HG03159 (cell line): Measurements from ENCODE around the gene NAV2.
"Not testable (repeated sequence)": the region's sequence is repeated elsewhere in the genome, so short reads cannot be mapped to it uniquely, and the experiment has no call there.

Source experiments
- ATAC-seq: cut with Tn5 transposase; IDR thresholded peaks from one replicate; pipeline ENCODE4 v1.9.1; 2021; ENCODE audit warnings: mild to moderate bottlenecking, moderate library complexity; ENCODE audit not compliant: unreplicated experiment

The NAV2 gene

DNA sequence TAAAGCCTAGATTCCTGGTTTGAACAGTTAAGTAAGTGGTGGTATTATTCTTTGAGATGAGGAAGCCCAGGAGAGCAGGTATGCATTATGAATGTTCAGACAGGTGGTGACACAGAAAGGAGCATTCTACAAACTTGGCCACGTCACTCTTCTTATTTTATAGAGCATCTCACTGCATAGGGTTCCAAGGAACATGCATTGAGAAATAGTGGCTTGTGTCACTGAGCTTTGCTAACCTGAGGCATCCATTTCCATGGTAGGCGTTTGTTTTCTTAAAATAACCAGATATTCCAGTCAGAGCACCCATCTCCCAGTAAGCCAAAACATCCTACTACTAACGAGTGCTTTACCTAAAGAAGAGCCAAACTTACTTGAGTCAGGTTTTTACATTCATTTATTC lies 169.7 kb downstream of the NAV2 start:
- ATAC-seq, result no peak

DNA sequence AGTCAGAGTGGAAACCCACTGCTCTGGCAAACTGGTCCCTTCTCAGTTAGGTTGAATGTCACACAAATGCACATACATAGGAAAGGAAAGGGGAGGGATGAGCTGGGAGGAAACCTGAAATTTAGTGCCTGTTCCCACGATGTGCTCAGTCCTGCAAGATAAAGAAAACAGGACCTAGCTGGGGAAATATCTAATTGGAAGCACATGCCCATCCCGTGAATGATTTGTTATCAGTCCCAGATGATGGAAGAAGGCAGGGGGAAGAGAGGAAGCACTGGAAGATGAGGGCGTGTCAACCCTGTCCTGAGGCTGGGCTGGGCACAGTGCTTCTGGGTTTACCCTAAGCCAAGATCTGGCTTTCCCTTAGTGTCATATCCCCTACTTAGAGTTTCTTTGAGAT lies 173.9 kb downstream of the NAV2 start:
- ATAC-seq, result no peak

DNA sequence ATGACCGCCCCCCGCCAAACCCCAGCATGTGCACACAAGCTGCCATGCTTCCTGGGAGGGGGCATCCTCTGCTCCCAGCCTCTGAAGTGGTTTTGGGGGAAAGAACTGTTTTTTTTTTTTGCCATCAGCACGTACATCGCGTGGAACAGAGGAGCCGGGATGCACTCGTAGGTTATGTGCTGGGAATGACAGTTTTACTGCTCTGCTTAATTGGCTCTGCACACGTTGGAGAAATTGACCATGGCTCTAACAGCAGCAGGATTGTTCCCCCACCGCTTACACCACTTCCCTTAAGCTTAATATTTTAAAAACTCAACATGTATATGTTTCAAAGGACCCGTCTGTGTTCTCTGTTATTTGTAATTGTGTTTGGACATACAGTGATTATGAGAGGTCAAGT lies 175.2 kb downstream of the NAV2 start:
- no peak for ATAC-seq

DNA sequence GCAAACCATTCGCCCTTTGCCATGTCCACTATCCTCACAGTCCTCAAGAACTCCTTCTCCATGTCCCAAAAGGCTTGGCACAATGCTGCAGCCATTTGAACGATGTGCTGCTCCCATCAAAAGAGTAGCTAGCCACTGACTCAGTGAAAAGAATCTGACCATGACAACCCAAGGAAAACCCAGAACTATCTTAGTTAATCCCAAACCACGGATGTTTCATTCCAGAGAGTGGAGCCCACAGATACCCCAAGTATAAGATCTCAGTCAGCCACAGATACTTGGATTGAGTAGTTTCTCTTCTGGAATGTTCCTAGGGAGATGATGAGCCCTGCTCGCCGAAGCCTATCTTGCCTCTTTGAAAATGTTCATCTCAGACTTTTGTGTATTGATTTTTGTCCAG lies 176.9 kb downstream of the NAV2 start:
- no peak for ATAC-seq

DNA sequence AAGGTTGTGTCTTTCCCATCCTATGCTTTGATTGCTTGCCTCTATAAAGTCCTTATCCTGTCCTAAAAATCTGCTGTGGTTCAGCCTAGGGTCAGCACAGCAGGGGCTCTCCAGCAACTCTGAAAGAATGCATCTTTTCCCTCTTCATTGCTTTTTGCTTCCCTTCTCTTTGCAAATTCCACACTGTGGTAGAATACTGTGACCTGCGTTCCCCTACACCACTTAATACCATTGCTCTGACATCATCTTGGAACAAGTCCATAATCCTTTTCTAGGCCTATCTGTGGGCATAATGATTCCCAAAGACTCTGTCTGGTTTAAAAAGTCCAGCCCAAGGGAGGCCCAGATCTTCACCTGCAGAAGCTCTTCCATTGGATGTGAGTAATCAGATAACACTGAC lies 177.7 kb downstream of the NAV2 start:
- no peak for ATAC-seq

DNA sequence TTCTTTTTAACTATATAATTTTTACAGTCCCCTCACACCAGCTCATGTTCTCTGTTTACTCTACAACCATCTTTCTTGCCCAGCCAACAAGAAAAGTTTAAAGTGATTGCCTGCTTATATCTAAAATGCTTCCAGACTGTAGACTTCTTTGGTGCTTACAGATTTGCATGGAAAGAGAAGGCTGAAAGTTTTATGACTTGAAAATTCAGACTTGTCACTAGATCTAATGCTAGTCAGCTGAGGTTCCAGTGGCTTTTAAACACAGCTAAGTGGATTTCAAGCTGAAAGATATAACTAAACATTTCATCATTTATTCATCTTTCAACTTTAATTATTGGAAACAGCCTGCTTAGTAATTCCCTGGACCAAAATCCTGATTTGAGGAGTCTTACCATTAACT lies 178.4 kb downstream of the NAV2 start:
- ATAC-seq, result no peak

DNA sequence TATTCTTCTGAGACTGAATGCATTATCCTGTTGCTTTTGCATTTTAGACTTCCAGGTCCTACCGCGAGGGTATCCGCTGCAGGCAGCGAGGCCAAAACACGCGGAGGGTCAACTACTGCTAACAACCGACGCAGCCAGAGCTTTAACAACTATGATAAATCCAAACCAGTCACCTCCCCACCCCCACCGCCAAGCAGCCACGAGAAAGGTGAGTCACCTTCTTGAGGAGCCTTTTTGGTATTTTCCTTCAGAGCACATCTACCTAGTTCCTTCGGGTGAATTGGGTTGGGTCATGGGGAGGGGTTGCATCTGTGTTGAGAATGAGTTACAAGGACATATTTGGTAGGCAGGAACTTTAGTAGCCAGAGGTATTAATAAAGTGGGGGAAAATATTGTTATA lies 179.8 kb downstream of the NAV2 start:
- ATAC-seq, result no peak

DNA sequence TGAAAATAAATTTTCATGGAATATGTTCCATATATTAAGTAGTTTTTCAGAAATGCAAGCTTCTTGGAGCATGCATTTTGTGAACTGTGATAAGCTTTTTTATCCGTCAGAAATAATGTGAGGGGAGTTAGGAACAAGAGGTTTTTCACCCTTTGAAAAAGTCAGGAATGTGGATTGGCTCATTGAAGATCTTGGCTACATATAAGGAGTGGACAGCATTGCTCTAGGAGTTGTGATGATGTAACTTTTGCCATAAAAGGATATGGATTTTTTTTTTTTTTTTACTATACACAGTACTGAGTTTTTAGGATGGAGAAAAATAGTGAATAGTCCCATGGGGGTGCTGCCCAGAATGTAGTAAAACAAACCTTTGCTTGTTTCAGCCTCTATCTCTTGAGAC lies 180.2 kb downstream of the NAV2 start:
- no peak for ATAC-seq

DNA sequence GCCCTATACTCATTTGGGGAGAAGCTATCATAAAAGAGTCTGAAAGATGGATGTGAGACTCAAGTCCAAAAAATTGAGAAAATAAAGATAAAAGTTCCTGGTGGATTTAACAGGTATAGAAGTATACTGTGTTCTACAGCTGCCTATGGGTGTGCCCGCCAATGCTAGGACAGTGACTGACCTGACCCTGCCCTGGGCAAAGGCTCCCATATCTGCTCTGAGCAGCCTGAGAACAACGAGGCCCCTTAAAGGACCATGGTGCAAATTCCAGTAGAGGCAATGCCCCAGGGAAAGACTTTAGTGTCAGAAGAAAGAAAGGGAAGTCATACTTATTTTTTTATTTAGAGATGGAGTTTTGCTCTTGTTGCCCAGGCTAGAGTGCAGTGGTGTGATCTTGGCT lies 181.8 kb downstream of the NAV2 start:
- no peak for ATAC-seq

DNA sequence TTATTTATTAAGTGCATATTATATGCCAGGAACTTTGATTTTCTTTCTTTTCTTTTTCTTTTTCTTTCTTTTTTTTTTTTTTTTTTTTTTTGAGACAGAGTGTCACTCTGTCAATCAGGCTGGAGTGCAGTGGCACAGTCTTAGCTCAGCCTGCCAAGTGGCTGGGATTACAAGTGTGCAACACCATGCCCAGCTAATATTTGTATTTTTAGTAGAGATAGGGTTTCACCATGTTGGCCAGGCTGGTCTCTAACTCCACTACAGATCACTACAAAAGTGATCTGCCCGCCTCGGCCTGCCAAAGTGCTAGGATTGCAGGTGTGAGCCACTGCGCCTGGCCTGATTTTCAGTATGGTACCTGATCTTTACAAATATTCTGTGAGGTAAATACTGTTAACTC lies 182.4 kb downstream of the NAV2 start:
- not testable (repeated sequence) for ATAC-seq

DNA sequence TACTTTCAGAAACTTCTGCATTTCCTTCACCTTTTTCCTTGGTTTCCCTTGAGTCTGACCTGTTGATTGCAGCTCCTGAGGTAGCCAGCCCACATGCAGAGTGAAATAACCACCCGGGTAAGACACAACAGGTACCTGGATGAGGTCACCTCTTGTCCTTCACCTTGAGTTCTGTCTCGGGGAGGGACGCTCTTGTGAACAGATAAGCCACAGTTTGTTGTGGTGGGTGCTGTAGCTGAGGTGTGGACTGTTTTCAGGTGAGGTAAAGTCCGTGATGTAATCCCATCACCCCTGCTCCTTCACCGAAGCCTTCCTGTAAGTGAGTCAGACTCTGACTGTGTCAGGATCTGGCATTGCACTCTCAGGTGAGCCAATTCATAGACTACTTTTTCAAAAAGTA lies 183.1 kb downstream of the NAV2 start:
- ATAC-seq, result no peak

DNA sequence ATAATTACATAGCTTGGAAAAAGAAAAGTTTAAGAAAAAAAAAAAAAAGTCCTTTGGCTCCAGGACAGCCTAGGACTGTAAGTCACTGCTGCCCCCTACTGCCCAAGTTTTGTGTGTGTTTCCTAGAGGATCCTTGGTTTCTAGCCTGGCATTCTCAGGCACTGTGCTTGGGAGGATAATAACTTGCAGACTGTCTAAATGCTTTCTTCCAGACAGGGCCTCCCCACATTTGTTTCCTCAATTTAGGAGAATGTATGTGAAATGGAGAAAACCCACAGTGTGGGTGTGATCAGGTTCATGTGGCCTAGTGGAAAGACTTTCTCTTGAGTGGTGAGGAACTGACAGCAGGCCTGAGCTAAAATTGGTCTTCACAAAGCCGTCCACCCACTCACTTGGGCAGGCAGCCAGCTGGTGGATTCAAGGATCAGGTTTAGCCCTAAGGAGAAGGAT lies 191.0 kb downstream of the NAV2 start:
- peak; percentile 64 for ATAC-seq

DNA sequence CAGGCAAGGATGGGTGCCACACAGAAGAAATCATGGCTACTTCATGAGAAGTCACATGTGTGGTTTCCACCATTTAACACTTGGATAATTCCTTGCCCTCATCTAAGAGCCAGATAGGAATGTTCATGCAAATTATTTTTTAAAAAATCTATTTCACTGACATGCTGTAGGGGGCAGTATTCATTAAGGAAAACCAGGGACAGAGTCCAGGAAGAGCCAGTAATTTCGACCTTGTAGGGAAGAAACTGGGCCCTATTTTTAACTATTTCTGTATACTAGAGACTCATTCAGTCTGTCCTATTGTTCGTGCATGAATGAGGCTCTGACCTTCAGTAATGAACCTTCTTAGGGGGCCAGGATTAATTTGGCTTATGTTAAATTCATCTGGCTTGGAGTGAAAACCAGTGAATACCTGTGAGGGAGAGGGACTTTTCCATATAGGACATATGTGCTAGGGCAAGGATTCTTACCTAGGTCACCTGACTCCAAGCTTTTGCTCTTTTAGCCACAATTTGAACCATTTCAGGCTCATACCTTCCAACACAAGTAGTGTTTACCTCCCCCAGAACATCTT lies 192.7 kb downstream of the NAV2 start:
- ATAC-seq, result no peak

DNA sequence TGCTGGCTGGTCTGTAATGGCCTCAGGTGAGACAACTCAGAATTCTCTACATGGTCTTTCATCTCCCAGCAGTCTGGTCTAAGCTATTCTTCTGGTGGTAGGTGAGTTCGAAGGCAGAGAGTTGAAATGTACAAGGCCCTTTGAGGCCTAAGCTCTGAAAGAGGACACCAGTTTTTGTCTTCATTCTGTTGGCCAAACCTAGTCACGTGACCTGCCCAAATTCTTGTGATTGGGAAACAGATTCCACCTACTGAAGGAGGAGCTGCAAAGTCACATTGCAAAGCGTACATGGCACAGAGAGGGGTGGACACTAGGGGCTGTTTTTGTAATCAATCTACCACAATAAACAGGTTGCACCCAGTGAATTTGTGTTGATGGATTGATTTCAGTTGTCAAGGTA lies 193.5 kb downstream of the NAV2 start:
- no peak for ATAC-seq

DNA sequence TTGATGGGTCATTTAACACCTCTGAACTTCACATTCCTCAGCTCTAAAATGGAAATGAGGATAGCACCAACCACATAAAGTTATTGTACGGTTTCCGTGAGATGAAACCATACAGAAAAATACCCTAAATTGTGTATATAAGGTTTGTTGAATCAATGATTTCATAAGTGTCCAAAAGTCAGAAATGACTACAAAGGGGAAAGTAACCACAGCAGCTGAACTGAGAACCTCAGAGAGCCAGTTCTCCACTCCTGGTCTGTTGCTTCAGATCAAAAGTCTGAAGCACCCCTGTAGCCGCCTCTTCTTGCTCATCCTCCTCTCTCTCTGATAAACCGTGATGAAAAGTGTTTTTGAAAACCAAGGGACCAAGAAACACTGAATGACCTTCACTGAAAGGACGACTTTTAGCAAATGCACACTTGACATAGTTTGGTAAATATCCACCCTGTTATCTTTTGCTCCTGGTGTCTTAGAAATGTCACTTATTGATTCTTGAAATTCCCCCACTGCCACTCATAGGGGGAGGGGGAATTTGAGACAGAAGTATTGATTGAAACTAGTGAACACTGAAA lies 194.5 kb downstream of the NAV2 start:
- ATAC-seq, result no peak

DNA sequence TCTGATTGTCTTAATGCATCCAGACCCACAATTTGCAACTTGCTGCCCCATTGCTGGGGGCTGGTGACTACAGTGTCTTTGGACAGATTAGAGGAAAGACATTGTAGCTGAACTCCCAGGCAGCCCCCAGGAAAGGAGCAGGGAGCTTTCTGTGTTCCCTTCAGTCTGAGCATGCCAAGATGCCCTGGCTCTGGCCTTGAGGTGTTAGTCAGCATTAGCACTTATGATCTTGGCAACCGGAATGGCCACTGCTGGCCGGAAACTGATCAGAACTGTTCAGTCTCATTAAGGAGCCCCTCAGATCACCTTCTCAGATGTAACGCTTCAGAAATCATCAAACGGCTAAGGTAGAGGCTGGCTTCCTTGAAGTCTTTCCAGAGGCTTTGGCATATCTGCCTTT lies 195.2 kb downstream of the NAV2 start:
- ATAC-seq, result no peak

DNA sequence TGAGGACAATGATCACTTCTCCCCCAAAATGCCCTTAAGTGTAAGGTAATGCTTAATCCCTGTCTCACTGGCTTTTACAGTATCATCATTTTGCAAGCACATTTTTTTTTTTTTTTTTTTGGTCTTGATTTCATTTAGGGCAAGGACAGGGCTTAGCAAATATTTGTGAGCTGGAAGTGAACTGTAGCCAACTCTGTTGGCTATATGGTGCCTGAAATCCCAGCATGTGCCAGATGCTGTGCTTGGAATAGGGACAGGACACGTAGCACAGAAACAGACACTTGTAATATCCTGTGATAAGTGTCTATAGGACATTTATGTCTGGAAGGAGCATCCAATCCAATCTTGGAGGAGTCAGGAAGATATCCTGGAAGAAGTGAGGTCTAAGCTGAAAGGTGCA lies 198.3 kb downstream of the NAV2 start:
- no peak for ATAC-seq

DNA sequence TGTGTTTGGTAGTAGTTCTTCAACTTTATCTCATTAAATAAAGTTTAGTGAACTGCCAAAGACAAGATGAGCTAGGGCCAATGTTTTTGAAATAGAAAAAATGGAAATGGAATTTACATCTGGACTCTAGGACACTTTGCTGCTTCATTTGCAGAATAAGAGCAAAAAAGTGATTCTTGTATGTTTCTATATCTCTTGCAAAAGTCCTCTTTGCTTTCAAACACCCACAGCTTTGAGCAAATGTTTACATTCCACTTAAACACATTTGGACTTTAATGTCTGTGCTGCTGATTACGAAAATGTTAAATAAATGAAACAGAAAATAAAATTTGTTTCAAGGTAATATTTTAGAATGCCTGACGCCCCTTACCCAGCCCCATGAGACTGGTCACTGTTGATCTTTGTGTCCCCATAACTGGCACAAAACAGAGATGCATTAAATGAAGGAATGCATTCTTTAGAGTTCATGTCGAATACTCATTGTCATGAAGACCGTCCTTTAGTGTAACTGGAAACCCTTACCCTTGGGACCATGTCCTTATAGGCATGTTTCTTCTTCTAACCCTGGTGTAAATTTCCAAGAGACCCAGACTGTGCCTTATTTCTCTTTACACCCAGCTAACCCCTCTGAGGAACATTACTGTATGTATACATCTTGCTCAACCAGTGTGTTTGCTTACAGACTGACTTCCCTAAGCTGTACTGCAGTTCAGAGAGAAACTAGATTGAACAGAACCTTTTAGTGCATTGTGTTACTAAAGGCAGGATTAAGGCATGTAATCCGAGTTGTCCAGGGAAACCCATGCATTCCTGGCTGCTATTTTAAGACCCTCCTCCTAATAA lies 199.7 kb downstream of the NAV2 start:
- no peak for ATAC-seq

DNA sequence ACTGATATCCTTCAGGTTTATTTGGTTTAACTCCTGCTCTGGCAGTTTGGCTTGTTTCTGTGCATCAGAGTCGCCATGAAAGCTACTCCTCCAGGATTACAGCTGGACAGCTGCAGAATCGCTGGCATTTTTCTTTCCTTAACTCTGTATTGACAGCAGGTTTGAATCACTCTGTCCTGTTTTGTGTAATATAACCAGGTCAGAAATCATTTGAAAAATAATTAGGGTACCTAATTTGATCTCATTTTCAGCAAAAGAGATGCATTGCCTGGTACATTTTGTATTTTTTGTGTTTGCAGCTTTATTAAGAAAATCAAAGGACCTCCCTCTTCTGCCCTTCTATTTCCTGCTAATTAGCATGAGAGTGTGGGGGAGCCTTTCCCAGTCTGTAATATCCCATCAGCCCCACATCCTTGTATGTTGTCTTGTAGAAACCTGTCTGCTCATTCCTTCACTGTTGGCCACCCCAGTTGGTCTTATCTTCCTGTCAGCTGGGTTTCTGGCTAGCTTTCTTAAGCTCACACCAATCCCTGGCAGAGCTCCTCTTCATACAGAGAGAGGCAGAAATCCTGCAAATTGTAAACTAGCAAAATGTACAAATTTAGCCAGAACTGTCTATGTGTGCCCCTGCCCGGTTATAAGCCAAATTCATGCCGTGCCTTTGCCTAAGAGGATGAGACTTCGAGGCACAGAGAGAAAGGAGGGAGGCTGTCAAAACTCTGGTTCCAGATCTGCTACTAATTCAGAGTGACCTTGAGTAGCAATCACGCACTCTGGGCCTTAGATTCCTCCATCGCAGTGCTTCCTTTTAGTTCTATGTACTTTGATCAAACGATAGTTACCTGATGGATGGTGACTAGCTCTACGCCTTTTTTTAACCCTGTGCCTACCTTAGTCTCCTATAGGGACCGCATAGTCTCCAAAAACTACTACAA lies 200.6 kb downstream of the NAV2 start:
- ATAC-seq, result no peak

DNA sequence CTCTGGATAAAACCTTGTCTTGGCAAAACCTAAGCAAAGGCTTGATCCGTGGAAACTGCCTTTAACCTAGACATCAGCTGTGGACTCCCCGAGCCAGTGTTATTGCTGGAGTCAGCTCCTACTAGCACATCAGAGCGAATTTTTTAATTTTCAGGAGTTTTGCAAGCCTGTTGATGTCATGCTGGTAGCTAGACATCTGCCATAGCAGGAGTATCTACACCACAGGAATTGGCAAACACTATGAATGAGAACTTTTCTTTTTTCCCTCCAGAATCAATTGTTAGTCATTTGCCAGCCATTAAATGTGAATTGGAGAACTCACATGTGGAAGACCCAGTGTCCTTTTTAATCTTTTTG lies 201.2 kb downstream of the NAV2 start:
- no peak for ATAC-seq

DNA sequence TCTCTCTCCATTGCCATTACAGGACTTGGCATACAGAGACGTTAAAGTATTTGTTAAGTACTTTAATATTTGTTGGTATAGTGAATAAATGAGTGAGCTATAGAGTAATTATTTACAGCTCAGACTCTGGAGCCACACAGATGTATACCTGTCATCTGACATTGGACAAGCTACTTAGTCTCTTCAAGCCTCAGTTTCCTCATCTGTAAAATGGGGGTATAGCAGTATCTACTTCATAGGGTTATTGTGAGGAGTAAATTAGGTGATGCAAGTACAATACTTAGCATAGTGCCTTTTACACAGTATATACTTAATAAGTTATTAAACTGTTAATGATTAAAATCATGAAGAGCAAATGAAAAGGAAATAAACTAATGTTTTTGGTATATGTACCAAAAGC lies 203.2 kb downstream of the NAV2 start:
- no peak for ATAC-seq
